Panc1 (cell line): ENCODE data around the gene SMC5.

Experiments
- POLR2AphosphoS5 ChIP-seq: IDR thresholded peaks from 2 replicates; pipeline ENCODE4 v1.6.1; 2012; ENCODE audit warnings: mild to moderate bottlenecking, low read depth, low read length, moderate library complexity
- TF ChIP-seq, protein P1 (sequence below): fragments of 450-650 bp; IDR thresholded peaks from 2 replicates; pipeline ENCODE4 v1.5.1; 2017; ENCODE audit warnings: mild to moderate bottlenecking

DNA sequence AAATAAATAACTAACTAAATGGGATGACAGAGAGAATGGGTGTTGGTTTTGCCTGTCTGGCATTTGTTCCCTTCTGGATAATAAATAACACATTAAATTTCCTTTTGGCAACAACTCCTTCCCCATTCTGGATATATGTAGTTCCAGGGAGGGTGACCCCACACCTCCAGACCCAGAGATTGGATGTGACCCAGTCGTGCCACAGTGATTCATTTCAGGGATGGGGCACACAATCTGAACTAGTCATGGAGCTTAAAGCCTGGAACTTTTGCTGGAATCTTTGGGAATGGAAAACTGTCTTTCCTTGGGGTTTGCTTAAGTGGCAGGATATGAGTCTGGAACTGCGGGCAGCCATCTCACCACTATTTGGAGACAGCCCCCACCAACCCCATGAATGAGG is 144.4 kb downstream of the SMC5 start:
- TF ChIP-seq POLR2AphosphoS5, result no peak
- TF ChIP-seq, protein P1, sequence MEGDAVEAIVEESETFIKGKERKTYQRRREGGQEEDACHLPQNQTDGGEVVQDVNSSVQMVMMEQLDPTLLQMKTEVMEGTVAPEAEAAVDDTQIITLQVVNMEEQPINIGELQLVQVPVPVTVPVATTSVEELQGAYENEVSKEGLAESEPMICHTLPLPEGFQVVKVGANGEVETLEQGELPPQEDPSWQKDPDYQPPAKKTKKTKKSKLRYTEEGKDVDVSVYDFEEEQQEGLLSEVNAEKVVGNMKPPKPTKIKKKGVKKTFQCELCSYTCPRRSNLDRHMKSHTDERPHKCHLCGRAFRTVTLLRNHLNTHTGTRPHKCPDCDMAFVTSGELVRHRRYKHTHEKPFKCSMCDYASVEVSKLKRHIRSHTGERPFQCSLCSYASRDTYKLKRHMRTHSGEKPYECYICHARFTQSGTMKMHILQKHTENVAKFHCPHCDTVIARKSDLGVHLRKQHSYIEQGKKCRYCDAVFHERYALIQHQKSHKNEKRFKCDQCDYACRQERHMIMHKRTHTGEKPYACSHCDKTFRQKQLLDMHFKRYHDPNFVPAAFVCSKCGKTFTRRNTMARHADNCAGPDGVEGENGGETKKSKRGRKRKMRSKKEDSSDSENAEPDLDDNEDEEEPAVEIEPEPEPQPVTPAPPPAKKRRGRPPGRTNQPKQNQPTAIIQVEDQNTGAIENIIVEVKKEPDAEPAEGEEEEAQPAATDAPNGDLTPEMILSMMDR, result no peak
